ENCODE measurements around the gene IL11RA.

The IL11RA gene

DNA sequence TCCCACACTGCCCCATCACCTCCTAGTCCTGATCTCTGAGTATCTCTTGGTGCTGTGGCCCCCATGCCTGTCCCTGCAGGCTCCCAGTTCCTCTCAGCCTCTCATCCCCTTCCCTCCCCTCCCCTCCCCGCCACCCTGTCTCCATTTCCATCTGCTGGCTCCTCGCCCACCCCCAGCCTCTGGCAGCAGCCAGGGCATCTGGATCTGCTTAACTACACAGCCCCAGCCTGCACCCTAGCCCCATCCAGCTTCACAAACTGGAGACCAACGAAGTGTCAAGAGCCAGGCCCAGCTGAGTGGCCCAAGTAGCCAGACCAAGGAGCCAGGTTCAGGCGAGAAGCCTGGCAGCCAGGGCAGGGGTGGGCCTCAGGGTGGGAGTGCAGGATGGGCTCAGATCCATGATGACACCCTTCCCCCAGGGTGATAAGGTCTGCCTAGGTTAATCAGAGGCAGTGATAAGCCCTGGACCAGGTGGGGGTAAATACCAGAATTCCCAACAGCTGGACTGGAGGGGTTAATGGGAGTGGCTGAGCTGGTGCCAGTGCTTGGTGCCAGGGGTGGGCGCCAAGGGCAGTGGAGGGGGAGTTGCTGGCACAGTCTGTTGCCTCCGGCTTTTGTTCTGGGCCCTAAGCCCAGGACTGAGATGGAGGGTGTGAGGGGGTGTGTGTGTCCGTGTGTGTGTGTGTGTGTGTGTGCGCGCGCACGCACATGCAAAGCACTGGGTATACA, 2.5 kb downstream of the IL11RA start:
- Mint-ChIP-seq H3K4me3 (peak overlapping the region; percentile 52), H3K27ac (peak overlapping the region; percentile 83), H3K27me3 (ENCODE audit: low read depth, poor library complexity) (peaks cover 4% of the 10 kb centered on the region), H3K36me3 (ENCODE audit: low read depth) (peaks cover 5% of the 10 kb centered on the region), H3K4me1 (peaks cover 84% of the 10 kb centered on the region), H3K9me3 (no peaks in the 10 kb centered on the region)
- no peak for TF ChIP-seq CTCF (IDR thresholded peaks at IDR 0.05)
- no peak for DNase-seq

GRCh38 chr9:34655394-34655793, 3.4 kb downstream of the IL11RA start:
- peaks cover 5% of the 10 kb centered on the region for H3K27me3 Mint-ChIP-seq (ENCODE audit: low read depth, poor library complexity)
- peaks cover 81% of the 10 kb centered on the region for H3K4me1 Mint-ChIP-seq
- no peak for TF ChIP-seq CTCF (IDR thresholded peaks at IDR 0.05)
- no peaks in the 10 kb centered on the region for H3K9me3 Mint-ChIP-seq
- H3K4me3 Mint-ChIP-seq = peak overlapping the region; percentile 33
- peak overlapping the region; percentile 76 for H3K27ac Mint-ChIP-seq
- peaks cover under 1% of the 10 kb centered on the region for H3K36me3 Mint-ChIP-seq (ENCODE audit: low read depth)
- DNase-seq = no peak

DNA sequence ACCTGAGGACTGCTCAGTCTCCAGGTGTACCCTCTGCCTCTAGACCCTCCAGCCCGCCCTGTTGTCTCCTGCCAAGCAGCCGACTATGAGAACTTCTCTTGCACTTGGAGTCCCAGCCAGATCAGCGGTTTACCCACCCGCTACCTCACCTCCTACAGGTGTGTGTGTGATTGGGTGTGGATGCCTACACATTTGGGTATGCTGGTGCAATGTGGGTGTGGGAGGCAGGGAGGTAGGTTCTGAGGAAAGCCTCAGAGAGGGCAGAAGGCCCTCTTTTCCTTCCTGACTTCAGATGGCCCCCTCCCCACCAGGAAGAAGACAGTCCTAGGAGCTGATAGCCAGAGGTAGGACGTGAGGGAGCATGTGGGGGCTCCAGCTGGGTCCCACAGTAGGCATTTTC, 5.0 kb downstream of the IL11RA start:
- H3K27ac Mint-ChIP-seq = no peak overlapping the region
- H3K4me3 Mint-ChIP-seq = no peak overlapping the region

DNA sequence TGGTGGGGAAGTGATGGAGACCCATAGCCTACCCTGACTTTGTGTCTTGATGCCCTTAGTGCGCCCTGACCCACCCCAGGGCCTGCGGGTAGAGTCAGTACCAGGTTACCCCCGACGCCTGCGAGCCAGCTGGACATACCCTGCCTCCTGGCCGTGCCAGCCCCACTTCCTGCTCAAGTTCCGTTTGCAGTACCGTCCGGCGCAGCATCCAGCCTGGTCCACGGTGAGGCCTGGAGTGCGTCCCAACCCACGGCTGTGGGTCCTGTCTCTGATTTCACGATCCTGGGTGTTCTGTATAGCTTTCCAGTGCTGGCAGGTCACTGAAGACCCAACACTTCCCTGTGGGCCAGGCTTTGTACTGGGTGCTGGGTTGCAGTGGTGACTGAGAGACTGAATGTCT, 6.5 kb downstream of the IL11RA start:
- no peak overlapping the region for H3K4me3 Mint-ChIP-seq
- H3K27ac Mint-ChIP-seq = peak overlapping the region; percentile 89
- DNase-seq = no peak
- H3K27me3 Mint-ChIP-seq (ENCODE audit: low read depth, poor library complexity) = peaks cover 8% of the 10 kb centered on the region
- no peak for TF ChIP-seq CTCF (IDR thresholded peaks at IDR 0.05)
- peaks cover 50% of the 10 kb centered on the region for H3K4me1 Mint-ChIP-seq
- H3K36me3 Mint-ChIP-seq (ENCODE audit: low read depth) = peaks cover 11% of the 10 kb centered on the region
- H3K9me3 Mint-ChIP-seq = no peaks in the 10 kb centered on the region

More for the DNA sequence above, 5.0 kb downstream of the IL11RA start:
- no peak for TF ChIP-seq CTCF (IDR thresholded peaks at IDR 0.05)
- no peak for DNase-seq
- Mint-ChIP-seq H3K9me3 (no peaks in the 10 kb centered on the region), H3K36me3 (ENCODE audit: low read depth) (peaks cover 11% of the 10 kb centered on the region), H3K27me3 (ENCODE audit: low read depth, poor library complexity) (peaks cover 8% of the 10 kb centered on the region), H3K4me1 (peaks cover 65% of the 10 kb centered on the region)

DNA sequence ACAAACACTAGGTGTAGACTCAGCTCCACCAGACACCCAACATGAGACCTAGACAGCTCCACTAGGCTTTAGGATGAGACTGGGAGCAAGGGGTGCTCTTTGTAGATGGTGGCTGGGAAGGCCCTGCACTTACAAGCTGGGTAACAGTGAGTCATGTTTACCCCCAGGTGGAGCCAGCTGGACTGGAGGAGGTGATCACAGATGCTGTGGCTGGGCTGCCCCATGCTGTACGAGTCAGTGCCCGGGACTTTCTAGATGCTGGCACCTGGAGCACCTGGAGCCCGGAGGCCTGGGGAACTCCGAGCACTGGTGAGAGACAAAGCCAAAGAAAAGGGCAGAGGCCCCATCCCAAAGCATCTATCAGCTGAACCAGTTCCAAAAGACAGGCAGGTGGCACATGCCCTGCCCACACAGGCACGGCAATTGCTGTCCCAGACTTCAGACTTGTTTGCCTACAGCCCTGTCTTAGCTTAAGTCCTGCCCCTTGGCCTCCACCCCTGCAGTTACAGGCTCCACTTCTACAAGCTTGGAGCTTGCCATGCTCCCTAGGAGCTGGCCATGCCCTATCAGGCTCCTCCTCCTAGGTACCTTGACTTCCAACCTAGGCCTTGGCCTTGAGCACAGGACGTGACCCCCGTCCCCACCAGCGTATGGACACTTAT, 7.7 kb downstream of the IL11RA start:
- no peak for TF ChIP-seq CTCF (IDR thresholded peaks at IDR 0.05)
- no peaks in the 10 kb centered on the region for H3K9me3 Mint-ChIP-seq
- H3K36me3 Mint-ChIP-seq (ENCODE audit: low read depth) = peaks cover 11% of the 10 kb centered on the region
- H3K27ac Mint-ChIP-seq = no peak overlapping the region
- H3K27me3 Mint-ChIP-seq (ENCODE audit: low read depth, poor library complexity) = peaks cover 10% of the 10 kb centered on the region
- no peak for DNase-seq
- peaks cover 49% of the 10 kb centered on the region for H3K4me1 Mint-ChIP-seq
- H3K4me3 Mint-ChIP-seq = no peak overlapping the region
